DMS53 treated with DMSO at 0.1 percent for 48 hours (cell line): ENCODE measurements around the gene C1QTNF12.

Experiments used
- DNase-seq: peaks from one replicate; lab custom pipeline; 2025; ENCODE audit not compliant: unreplicated experiment; lab: John Stamatoyannopoulos, UW

Gene C1QTNF12

DNA sequence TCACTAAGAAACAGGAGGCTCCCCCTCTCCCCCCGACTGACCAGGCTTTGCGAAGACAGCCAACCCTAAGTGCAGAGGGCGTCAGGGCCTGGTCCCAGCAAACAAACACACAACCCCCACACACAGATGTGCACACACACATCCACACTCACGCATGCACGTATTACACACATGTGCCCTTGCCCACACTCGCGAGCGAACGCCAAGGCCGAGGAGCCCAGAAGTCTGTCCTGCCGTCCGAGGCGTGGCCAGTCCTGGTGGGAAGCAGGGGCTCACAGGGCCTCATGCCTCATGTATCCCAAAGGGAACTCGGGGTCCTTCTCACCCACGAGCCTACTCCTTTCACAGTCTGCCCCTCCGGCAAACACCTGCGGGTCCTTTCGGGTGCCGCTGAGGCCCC is 16.8 kb downstream of the C1QTNF12 start:
- no peak for DNase-seq

DNA sequence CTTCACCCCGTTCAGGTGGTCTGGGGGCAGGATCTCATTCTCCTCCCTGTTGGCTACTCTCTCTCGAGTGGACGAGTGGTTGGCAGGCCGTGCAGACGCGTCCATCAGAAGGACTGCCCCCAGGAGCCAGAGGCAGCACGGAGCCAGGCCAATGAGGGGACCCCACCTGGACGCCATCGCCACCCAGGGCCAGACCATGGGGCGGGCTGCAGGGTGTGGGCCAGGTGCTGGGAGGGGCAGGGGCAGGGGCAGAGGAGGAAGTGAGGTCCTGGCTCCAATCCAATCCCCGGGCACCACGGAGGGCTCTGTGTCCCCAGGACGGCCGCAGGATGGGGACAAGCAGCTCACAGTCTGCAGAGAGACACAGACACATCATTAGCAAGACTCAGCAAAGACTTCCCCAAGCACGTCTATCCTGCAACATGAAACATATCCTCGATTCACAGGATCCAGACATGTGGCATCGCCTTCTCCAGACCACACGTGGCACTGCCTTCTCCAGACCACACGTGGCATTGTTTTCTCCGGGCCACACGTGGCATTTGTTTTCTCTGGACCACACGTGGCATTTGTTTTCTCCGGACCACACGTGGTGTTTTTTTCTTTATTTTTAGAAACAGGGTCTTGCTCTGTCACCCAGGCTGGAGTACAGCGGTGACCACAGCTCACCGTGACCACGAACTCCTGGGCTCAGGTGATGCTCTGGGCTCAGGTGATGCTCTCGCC is 17.8 kb downstream of the C1QTNF12 start:
- no peak for DNase-seq

DNA sequence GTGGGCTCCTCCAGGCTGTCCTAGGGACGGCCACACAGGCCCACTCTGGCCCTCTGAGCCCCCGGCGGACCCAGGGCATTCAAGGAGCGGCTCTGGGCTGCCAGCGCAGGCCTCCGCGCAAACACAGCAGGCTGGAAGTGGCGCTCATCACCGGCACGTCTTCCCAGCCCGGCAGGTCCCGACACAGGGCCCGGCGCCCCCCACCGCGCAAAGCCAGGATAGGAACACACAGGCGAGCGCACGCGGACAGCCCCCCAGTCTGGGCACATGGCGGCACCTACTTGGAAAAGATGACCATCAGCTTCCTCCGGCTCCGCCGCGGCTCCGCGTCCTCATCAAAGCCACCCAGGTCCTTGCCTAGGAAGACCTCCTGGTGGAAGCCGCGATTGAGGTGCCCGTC is 18.3 kb downstream of the C1QTNF12 start:
- no peak for DNase-seq

DNA sequence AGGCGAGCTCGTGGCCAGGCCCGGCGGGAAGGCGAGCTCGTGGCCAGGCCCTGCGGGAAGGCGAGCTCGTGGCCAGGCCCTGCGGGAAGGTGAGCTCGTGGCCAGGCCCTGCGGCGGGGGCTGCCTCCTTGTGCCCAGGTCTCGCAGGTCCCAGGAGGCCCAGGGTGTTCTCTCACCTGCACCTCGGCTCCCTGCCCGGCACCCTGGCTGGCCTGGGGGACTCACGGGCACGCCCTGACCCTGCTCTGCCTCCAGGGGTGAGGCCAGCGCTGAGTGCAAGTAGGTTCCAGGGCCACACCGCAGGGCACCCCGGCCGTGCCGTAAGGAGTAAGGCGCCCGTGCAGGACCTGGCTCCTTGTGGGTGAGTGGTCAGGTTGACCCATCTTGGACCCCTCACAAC is 19.1 kb downstream of the C1QTNF12 start:
- DNase-seq, result no peak

DNA sequence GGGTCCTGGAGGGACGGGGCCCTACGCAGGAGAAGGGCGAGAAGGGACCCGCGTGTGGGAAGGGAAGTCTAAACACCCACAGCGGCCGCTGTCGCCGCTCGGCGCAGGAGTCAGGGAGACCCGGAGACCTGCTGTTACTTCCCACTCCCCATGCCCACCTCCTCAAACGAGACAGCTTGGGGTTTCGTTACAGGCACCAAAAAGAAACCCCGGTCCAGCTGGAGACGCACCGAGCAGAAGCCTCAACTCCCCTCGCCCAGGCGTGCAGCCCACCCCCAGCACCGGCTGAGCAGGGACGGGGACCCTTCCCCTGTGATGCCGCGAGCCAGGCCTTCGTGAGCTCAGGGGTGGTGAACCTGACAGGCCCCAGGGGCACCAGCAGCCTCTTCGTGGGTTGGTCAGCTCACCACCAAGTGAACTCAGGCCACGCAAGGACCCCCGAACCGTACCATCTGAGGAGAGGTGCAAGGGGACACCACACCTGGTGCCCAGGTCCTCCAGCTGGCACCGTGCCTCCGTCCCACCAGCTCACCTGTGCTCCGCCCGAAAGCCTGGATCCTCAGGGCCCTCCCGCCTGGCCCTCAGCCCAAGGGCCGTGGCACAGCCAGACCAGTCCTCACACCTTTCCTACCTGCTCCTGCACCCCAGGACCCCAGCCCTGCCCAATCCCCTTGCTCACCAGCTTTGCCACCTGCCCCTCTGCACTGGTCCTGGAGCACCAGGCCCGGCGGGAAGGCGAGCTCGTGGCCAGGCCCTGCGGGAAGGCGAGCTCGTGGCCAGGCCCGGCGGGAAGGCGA is 19.8 kb downstream of the C1QTNF12 start:
- no peak for DNase-seq

DNA sequence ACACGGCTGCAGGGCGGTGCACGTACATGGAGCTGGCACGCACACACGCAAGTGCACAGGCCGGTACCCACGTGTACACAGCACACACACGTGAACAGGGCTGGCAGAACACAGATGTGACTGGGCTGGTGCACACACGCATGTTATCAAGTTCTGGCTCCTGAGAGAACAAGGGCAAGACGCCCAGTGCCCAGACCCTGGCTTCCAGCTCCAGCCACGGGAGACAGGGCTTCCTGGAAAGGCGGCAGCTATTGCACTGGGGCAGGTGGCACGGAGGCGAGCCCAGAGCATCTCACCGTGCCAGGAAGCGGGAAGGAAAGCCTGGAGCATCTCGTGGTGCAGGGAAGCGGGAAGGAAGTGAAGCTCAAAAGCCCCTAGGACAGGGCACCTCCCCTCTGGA is 20.6 kb downstream of the C1QTNF12 start:
- DNase-seq, result no peak

DNA sequence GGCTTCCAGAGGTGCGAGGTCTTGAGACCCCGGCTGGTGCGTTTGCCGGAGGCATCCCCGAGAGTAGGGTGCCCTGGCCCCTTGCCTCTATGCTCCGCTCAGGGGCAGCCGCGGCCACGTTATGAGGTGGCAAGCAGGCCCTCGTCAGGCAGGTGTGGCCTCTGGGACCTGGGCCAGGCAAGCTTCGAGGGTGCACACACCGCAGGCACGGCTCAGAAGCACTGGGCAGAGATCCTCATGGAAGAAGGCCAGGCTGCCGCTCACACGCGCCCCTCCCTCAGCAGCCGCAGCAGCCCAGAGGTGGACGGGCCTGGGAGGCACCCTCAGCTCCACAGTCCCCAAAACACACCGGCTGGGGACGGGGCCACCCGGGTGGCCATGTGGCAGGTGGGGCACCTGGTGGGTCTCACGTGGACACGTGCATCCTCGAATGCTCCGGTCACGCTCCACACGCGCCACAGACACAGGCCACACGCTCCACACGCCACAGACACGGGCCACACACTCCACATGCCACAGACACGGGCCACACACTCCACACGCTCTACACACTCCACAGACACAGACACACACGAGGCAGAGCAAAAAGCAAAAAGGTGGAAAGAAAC is 21.2 kb downstream of the C1QTNF12 start:
- no peak for DNase-seq

DNA sequence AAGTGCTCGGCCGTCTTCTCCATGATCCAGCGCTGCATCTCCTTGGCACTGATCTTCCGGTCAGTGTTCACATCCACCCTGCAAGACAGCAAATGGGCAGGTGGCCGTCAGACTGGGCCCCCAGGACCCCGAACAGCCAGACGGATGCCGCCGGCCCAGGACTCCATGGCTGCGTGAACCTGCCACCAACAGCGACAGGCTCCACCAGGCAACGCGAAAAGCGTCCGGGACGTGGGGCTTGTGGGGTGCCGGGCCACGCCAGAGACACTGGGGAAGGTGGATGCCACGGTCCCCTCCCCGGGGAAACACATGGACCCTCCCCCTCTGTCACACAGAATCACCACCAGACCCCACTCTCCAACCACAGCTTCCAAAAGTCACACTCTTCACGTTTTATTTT is 22.6 kb downstream of the C1QTNF12 start:
- DNase-seq, result no peak

DNA sequence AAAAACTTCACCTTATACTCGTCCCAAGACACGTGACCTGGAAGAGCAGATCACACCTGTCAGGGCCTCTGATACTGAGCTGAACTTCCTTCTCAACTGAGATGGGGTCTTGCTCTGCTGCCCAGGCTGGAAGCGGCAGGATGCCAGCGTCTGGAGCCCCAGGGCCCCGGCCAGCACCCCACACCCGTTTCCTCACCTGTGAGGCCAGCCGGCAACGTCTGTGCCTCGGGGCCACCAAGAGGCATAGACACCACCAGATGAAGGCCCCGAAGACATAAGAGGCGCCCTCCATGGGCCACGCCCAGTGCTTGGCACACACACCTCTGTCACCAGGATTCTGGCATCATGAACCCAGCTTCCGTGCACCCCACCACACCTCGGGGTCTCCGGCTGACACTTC is 23.2 kb downstream of the C1QTNF12 start:
- DNase-seq, result no peak

DNA sequence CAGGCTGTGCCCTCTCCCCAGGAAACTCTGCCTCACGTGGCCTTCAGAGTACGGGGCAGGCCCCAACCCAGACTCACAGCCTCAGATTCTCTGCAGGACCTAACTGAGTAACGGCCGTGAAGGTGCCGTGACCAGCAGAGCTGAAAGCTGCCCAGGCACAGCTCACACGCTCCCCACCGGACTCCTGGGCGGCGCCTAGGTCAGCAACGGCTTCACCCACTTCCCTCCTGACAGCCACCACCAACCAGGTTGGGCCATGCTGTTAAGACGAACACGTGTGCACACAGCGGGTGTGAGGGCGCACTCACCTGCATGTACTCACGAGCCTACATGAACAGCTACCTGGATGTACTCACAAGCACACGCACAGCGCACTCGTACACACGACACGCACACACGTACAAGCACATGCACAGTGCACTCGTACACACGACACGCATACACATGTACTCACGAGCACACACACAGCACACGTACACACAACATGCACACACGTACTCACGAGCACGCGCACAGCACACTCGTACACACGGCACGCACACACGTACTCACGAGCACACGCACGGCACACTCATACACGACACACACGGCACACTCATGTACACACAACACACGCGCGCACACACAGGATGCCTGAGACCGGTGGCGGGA is 23.8 kb downstream of the C1QTNF12 start:
- DNase-seq, result no peak

DNA sequence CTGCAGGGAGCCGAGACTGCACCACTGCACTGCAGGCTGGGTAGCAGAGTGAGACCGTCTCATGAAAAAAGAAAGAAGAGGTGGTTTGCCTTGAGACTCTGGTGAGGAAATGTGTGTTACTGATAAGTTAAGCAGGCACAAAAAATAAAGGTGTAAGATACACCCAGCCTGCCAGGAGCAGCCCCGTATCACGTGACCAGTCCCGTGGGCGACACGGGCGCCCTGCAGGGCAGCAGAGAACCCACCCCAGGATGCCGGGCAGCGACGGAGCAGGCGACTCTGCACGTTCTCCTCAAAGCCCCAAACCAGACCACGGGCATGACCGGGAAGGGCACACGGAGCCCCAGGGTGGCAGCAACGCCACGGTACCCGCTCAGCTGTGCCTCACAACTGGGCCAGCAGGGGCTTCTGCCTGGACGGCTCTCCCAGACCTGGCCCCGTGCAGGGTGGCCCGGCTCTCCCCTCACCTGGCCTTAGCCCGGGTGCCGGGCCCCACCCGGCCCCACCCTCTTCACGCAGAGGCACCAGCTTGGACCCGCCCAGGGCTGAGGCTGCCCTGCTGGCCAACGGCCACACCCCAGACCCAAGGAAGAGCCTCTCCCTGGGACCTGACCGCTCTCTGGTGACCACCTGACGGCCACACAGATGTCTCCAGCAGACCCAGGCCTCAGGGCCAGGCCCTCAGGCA is 24.5 kb downstream of the C1QTNF12 start:
- no peak for DNase-seq

DNA sequence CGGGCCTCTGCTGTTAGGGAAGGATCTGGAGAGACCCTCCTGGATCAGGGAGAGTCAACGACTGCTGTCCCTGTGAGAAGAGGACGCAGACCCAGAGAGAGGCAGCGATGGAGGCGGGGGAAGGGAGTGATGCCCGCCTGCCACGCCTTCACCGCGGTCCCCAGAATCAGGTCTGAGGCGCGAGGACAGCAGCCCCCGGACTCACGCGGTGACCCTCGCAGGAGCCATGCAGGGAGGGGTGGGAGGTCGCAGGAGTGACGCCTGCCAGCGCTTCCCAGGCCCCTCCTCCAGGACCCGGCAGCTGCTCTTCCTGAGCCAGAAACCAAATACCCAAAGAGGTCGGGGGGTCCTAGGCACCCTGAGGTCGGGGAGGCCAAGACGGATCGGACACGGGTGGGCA is 26.3 kb downstream of the C1QTNF12 start:
- DNase-seq, result no peak

DNA sequence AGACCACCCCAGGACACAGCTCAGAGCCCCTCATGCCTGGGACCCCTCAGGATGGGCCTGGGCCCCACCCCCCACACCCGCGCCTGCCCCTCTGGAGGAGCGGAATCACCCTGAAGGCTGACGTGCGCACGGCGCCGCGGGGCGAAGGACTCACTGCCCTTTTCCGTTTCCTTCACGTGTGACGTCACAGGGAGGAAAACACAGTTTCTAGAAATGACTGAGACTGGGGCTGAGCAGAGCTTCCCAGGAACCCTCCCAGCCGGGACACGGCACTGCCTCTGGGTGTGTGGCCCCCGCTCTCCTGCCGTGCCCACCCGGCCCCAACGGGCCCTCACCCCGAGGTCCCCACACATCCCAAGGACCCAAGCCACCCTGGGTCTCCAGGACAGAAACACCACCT is 27.2 kb downstream of the C1QTNF12 start:
- DNase-seq, result no peak

DNA sequence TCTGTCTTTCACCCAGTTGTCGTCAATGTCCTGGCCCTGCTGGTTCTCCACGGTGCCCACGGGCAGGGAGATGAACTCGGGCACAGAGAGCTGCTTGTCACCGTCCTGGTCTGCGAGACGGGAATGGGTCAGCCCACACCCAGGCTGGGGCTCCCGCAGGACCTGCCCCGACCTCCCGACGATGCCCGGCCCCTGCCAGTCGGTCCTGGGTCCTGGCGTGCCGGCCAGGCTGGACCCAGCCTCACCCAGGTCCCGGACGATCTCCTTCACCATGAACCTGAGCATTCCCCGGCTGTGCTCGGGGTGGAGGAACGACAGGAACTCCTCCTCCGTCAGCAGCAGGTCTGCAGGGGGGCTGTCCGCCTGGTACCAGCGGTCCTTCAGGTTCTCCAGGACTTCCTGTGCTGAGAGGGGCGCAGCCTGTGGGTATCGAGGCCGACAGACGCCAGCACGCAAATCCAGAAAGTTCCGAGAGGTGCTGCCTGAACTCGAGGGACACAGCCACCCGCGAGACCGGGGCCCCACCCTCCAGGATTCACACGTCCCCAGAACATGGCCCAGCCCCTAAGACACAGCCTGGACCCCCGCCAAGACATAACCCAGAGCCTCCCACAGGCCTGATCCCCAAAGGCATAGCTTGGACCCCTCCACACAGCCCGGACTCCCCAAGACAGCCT is 27.9 kb downstream of the C1QTNF12 start:
- no peak for DNase-seq

DNA sequence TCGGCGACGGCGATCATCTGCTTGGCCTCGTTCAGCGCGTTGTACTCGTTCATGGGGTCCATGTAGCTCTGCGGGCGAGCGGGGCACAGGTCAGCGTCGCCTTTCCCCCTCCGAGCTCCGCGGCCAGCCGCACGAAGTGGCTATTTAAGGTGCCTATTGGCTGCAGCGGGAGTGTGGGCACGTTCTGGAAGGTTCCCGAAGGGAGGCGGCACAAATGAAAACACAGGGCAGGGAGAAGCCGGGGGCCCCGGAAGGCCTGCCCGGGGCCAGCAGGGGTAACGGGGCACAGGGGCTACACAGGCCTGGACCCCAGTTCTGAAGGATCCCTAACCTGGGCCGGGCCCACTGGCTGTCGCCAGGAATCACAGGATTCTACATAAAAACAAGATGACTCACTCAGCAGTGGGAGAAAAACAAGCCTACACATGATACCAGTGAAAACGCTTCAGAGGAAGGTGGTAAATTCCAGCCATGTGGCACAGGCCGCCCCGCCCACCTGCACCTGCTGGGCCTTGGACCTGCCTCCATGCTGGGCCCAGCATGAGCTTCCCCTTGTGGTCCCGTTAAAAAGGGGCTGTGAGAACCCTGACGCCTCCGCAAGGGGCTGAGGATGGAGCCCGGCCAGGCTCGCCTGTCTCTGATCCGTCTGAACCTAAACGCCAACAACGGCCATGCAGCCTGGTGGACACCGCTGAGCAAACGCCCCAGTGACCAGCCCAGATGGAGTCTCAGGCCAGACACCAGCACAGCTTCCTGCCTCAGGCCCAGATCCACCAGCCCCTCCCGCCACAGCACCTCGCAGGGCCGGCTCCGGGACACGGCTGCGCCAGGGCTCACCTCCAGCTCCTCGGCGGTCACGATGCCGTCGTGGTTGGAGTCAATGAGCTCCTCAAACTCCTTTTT is 28.6 kb downstream of the C1QTNF12 start:
- DNase-seq, result peak; percentile 26

DNA sequence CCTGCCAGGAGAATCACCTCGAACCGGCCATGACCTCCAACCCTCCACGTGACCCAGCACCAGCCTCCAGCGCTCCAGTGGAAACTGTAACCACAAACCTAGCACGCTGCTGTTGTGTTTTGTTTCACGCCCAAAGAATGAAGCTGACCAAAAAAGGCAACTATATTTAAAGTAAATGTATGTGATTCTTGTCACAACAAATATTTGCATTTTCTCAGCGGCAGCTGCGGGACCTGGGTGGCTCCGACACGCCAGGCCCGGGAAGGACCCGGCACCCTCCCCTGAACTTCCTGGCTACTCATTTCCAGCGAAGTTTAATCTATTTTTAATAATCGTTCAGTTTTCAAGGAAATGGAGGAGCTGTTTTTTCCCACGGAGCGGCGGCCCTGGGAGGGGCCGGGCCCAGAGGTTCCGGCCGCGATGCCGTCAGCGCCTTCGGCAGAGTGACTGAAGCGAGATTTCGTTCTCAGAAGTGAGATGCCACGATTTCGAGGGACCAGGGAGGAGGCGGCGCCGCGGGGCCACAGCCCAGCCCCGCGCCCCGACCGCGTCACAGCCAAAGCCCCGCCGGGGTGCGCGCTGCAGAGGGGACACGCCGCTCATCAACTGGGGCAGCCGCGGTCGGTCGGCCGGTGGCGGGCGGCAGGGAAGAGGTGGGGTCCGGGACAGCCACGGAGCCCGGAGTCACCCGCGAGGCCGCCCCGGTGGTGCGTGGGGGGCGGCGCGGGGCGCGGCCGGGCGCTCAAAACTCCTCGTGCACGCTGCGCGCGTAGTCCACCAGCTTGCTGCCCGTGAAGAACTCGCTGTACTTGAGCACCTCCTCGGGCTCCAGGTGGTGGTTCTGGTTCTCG is 29.5 kb downstream of the C1QTNF12 start:
- DNase-seq, result no peak

DNA sequence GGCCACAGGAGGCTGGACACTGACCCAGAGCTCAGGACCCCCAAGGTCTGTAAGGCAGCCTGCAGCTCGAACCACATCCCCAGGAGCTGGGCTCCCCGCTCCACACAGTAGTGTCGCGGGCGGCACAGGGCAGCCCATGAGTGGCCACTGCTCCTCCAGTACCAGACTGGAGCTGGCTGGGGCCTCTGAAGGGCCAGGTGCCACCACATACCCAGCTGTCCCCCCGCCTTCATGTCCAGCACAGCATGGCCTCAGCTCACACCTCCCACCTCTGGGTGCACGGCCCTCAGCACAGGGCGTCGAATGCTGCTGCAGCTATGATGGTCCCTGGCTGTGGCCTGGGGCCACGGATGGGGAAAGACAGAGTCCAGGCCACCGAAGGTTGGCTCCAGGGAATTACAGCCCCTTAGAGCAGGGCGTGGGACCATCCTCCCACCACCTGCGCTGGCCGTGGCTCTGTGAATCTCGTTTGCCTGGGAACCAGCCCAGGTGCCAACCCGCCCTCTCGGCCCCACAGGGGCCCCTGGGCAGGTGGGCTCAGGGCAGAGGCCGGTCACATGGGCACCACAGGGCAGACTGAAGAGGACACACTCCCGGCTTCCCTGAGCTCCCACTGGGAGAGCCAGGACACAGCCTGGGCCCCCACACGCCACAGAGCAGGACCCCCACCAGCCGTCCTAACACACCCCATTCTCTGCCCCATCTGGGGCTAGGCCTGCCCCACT is 30.5 kb downstream of the C1QTNF12 start:
- DNase-seq, result no peak

DNA sequence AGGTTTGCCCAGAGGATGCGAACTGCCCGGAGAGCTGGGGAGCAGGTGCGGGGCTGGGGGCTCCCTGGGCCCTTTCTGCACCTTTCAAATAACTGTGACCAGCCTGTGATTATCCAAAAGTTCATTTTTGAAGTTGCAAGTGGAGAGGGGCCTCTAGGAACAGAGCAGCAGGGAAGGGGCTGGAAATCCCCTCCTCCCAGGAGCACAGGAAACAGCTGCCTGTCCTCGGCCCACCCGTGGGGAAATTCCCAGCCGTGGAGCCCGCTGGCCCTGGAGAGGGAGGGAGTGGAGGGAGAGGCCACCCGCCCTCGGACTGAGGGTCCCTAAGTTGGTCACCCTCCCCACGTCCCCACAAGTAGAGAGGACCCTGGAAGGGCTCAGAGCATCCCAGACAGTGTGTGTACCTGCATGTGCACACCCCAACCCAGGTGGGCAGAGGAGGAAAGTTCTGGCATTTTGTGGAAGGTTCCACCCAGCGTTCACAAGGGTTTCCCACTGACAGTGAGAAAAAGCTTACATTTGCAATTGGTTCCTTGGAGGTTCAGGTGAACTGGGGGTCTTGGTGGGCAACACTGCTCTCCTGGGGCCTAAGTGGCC is 31.3 kb downstream of the C1QTNF12 start:
- no peak for DNase-seq
